RPMI7951 (cell line): ENCODE data around the gene HRK. TPM values are rescaled to one million over a fixed set of nuclear protein-coding genes. Genes with fewer than 3 reads are reported as not detected.

Experiments used
- DNase-seq: peaks from one replicate; pipeline ENCODE4 v3.0.0-alpha.2; 2012; ENCODE audit warnings: low read depth
- total RNA-seq: library from RNA; depleted of rRNA; stranded (reverse); fragments of >200 nt; shearing (Covaris generic); gene quantifications from 2 replicates; pipeline ENCODE4 v1.2.3, GENCODE V29; 2014

HRK gene
- total RNA-seq, 1 experiment from 2014 or later, result not detected

DNA sequence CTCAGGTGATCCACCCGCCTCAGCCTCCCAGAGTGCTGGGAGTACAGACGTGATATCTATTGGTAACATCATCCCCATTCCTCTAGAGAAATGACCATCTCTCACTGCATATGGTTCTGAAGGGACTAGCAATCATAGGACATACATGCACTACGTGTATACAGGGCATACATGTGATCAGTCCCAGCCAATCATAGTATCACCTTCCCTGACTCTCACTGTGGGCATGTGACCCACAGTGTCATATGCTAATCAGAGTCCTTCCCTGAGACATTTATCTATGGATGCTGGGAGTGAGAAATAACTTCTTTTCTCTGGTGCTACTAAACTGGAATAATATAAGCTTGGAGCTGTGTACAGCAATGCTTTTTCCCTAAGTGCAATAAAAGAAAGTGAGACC, 17.4 kb upstream of the HRK start:
- DNase-seq, result no peak

DNA sequence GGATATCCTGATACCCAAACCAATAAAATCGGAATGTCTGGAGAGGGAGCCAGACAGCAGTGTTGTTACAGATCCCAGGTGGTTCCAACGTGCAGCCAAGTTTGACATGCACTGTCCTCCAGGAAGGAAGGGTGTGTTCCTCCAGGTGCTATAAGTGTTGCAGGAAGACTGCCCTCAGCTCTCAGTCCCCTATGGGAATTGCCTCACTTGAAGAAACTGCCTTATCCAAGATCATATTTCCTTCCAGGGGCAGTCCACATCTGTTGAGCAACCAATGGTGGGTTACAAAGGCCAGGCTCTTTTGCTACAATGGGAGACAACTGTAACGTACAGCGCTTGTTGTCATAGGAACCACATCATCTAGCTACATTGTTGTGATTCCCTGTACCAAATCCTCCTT, 16.2 kb upstream of the HRK start:
- no peak for DNase-seq

DNA sequence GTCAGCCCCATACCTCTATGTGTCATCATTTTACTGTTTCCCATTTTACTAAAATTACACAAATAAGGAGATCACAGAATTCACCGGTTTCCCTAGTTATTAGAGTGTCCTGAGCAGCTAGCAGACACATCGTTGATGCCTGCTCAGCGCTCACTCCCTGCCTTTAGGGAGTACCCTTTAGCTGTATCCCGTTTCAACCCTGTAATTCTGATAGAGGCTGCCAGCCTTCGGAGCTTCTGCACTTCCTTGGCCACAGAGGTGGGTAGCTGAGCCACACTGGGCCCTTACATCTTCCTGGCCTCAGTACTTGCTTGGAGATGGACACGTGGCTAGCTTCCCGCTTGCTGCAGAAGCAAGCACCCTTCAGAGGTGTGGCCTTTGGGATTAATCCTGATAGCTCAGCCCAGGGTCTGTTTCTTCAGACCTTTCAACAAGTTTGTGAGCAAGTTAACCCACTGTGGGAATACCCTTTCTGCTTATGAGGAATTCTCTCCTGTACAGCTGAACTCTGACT, 15.2 kb upstream of the HRK start:
- no peak for DNase-seq

DNA sequence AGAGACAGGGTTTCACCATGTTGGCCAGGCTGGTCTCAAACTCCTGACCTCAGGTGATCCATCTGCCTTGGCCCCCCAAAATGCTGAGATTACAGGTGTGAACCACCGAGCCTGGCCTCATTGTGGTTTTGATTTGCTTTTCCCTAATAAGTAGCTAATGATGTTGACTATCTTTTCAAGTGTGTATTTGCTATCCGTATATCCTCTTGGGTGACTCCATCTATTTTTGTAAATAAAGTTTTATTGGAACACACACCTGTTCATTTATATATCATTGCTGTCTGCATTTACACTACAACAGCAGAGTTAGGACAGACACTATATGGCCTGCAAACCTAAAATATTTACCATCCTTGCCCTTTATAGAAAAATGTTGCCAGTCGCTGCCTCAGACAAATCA, 13.7 kb upstream of the HRK start:
- DNase-seq, result no peak

DNA sequence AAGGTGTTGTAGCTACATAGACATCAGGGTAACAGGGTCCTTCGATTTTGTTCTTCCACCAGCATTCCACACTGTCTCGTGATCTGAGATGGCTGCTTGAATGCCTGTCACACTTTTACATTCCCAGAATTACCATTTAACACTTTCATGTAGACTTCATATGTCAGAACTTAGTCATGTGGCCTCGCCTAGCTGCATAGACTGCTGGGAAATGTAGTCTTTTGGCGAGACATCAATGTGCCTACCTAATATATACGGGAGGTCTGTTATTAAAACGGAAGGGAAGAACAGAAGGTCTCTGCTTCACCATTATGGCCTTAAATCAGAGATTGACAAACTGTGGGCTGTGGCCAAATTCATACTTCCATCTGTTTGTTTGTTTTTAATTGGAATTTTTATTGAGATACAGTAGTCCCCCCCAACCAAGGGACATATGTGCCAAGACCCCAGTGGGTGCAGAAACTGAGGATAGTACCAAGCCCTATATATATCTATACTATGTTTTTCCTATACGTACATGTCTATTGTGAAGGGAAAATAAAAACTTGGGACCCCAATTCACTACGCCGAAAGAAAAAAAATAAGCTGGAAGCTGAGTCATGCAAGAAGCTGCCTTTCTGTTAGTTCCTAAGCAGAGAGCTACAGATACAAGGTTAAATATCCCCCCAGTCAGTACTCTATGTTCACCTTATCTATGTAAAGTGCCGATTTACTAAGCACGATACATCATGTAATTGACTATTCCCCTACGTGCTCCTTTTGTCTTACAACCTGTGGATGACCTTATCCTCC, 11.3 kb upstream of the HRK start:
- no peak for DNase-seq

DNA sequence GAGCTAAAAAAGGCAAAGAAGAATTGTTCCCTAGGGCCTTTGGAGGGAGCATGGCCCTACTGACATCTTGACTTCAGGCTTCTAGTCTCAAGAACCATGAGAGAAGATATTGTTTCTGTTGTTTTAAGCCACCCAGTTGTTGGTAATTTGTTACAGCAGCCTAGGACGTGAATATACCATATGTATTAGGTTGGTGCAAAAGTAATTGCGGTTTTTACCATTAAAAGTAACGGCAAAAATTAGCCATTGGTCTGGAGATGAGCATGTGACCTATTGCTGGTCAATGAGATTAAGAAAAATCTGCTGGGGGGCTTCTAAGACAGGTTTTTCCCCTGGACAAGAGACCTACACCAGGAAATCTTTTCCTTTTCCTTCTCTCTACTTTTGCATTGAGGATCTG, 9.8 kb upstream of the HRK start:
- no peak for DNase-seq

DNA sequence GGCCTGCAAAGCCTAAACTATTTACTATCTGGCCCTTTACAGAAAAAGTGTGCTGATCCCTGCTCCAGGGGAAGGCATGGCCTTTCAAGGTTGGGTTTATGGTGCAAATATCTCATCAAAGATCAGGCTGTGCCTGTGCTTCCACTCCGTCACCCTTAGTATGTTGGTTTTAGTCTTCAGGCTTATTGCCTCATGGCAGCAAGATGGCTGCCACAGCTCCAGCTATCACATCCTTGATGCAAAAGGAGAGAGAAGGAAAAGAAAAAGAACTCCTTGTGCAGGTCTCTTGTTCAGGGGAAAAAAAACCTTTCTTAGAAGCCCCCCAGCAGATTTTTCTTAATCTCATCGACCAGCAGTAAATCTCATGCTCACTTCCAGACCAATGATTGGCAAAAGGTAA, 9.1 kb upstream of the HRK start:
- DNase-seq, result no peak

DNA sequence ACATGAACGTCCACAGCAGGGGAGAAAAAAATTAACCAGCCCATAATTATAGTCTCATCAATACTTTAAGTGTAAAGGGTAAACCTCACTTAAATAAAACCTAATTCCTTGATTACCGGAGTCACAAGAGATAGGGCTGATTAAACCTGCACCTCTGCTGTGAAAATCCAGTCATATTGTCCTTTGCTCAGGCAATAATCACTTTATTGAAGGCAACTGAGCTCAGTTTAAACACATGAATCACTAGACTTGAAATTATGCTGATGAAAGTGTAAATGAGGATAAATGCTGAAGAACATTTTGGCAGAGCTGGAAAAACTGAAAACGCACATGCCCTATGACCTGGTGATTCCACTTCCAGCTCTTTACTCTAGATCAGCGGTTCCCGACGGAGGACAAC, 6.7 kb upstream of the HRK start:
- DNase-seq, result no peak

DNA sequence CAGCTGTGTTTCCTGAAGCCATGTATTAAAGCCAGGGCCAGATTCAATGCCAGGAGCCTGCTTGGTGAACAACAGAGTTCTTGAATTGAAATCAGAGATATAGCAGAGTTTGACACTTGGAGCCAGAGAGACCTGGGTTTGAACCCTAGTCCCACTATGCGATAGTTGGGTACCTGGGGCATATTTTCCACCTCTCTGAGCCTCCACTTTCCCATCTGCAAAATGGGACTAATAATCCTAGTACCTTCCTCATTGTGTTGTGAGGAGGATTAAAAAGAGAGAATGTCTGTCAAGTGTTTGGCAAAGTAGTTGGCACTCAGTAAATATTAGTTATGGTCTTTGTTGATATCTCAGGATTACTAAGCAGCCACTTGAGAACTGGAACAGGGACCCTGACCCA, 6.0 kb upstream of the HRK start:
- no peak for DNase-seq

DNA sequence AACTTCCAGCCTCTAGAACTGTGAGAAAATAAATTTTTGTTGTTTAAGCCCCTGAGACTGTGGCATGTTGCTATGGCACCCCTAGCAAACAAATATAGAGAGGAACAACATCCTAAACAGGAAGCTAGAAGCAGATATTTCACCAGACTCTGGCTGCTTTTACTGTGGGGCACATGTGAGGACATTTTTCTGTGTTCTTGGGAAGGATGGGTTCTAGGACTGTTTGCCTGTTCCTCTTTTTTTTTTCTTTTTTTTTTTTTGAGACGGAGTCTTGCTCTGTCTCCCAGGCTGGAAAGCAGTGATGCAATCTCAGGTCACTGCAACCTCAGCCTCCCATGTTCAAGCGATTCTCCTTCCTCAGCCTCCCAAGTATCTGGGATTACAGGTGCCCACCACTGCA, 4.2 kb upstream of the HRK start:
- no peak for DNase-seq

DNA sequence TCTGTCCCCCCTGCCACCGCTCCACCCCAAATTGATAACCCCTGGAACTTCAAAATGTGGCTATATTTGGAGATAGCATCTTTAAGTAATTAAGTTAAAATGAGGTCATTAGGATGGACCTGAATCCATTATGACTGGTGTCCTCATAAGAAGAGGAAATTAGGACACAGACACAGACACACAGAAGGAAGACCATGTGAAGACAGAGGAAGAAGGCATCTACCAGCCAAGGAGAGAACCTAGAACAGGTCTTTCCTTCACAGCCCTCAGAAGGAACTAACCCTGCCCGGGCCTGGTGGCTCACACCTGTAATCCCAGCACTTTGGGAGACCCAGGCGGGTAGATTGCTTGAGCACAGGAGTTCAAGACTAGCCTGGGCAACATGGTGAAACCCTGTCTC, 3.6 kb upstream of the HRK start:
- DNase-seq, result no peak

DNA sequence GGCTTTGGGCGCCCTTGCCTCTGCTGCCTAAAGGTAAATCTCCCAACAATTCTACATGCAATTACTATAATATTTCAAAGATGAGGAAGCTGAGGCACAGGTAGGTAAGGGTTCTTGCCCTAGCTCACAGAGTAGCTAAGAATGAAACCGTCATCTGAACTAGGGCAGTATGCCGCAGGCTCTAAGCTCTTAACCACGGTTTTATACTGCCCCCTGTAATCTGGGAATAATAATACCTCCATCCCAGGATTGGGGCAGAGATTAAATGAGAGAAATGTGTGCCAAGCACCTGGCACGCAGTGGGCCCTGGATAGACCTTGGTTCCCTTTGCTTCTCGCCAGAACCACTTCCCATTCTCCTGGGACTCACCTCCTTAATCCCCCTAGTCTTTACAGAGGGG, 1.5 kb upstream of the HRK start:
- peak; percentile 33 for DNase-seq

DNA sequence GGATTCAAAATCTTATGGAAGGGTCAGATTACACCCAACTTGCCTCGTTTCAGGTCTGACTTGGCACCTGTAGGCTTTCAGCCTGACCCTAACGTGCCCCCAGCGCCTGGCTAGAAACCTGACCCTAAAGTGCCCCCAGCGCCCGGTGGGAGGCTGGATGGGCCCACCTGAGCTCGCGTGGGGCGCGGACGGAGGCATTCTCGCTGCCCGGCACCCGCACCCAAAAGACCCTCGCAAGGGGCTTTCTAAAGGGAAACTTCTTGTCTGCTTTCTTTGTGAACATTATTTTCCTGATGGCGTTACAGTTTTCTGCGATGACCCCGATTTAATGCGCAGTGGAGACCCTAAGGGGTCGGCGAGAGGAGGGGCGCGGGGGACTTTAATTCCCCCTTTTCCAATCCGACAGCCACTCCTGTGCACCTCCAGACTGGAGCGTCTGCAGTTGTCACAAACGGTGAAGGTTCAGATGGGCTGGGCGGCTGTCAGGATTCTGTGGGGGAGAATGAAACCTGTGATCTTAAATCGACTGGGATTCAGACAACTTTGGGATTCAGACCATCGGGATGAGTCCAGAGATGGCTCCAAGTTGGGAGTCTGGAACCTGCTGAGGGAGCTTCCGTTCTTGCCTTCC, 751 bp upstream of the HRK start:
- no peak for DNase-seq

DNA sequence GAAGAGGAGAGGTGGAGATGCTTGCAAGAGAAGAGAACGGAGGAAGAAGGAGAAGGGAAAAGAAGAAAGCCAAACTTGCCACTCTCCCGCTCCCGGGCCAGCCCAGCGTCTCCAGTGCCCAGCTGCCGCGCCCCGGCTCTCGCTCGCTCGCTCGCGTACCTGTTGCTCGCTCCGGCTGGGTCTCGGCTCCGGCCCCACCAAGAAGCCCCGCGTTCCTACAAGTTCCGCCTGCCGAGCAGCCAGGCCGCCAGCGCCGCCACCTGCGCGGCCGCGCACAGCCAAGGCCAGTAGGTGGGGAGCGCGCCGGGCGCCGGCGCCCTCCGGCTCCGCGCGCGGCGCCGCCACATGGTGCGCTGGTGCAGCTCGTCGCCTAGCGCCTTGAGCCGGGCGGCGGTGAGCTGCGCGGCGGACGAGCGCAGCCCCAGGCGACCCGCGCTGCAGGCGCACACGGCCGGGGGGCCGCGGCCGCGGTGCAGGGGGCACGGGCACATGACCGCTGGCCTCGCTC, 370 bp downstream of the HRK start:
- DNase-seq, result peak; percentile 25

DNA sequence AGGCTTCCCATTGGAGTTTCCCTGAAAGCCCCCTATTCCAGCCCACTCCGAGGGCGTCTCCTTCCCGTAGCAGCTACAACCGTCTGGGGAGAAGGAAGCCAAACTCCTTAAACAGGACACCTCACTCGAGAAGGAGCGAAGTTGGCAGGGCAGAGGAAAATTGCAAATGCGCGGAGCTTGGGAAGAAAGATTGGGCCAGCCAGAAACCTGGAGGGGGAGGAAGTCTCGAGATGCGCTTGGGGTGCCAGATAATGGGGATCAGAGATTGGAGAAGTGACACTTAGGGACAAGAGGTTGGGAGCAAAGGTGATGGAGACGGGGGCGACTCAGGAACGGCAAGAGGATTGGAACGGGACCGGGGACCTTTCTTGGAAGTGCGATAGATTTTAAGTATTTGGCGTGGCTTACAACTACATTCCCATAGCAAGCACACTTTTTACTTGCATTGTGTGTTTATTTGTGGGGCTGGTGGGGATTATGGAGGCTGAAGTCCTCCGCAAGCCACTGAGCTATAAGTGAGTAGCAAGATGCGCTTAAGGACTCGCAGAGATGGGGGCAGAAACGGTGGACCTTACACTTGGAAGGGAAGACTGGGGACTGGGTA, 926 bp downstream of the HRK start:
- no peak for DNase-seq

DNA sequence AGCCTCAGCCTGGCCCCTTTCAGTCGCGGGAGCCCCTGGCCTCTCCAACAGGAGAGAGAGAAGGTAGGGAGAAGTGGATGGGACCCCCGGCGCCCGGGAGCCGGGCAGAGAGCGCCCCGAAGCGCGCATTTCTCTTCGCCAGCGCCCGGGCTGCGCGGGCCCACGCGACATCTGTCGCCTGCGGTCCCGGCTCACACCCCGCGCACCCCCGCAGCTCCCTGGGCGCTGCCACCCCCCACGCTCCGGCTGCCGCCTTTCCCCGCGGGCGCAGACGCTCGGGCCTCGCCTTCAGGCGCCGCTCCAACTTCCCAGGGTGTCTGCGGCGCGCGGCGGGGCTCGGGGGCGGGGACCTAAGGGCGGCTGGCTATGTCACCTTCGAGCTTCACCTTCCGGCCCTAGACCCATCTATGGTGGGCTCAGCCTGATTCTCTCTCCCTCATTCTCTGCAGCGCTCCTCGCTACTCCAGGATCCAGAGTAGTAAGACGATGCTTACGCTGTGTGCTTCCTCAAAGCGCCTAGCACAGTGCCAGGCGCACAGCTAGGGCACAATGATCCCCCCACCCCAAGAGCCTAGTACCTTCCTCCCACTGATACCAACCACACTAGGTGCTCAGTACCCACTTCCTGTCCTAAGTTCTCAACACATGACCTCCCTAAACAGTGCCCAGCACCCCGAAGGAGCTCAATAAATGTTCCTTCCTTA, 1.6 kb downstream of the HRK start:
- DNase-seq, result no peak

DNA sequence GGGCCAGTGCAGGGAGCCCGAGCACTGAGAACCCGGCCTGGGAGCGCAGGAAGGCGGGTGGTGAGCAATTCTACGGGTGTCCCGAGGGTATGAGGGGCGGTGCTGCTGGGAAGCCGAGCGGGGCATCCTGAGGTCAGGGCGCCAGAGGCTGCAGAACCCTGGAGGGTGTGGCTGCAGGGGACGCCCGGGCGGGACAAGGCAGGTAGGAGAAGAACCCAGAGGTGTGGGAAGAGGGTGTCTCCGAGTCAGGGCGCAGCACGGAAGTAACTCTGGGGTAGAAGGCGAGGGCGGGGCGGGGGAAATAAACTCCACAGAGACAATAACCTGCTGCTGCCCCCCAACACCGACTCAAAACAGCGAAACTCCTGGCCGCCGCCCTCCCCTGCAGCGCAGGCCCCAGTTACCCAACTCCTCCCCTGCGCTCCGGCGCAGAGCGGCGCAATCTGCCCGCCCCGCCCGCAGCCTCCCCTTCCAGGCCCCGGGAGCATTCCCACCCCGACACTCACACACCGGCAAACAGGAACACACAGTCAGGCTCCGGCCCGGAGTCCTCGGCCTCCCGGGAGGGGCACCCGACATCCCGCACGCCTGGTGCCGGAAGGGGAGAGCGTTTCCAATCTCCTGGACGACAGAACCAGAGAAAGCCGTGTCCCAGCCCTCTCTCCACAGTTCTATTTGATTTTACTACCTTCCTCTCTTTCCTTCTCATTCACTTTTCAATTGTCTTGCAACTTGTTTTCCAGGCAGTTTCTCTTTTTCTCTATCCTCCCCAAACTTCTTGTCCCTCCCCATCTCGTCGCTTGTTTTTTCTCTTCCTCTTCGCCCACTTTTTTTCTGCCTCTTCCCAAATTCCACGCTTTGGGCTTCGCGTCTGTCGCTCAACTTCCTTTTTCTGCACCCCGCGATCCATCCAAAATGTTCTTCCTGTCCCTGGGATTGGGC, 2.4 kb downstream of the HRK start:
- no peak for DNase-seq

DNA sequence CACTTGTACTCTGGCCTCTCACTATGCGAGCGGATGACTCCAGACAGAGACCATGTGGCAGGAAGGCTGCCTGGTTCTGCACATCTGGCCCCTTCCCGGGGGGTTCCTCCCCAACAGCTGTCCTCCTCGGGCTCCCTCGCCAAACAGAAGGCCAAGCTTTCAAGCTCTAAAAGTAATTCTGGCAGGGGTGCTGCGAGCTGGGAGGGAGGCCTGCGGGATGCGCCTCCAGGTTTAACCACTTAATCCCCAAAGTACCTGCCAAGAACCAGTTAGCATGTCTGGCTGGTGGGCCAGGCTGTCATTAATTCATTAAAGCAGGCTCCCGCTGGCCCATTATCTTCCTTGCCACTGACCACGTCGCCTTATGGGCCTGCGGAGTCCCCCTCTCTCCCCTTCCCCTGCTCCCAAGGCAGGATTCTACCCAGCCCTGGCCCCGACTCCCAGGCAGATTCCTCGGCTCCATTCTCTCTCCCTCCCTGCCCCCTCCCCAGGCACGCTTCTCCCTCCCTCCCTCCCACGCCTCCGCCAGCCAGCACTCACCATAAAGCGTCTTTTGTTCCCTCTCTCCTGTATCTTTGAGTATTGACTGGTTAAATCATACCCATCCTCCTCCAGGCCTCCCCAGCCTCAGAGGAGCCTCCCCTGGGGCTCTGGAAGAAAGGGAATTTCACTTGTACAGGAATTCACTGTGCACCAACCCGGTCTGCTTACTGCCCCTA, 4.9 kb downstream of the HRK start:
- no peak for DNase-seq

DNA sequence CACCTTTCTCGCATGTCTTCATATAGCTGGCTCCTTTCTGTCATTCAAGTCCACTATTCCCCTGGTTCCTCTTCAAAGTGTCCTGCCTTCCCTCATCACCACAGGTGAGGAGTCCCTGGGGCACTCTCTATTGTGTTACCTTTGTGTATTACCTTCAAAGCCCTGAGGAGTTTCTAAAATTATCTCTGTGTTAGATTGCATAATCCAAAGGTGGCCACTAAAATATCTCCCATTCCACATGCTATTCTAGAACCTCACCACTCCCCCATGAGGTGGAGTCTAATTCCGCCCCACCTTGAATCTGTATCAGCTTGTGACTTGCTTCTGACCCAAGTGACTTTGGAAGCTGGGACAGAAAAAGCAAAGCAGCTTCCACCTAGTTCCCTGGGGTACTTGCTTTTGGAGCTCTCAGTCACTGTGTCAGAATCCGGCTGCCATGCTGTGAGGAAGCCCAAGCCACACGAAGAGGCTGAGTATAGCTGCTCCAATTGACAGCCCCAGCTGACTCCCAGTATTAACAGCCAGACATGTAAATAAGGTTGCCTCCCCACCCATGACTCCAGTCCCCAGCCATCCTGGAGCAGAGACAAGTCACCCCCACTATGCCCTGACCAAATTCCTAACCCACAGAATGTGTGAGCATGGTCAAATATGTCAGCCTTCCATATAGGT, 6.8 kb downstream of the HRK start:
- no peak for DNase-seq

DNA sequence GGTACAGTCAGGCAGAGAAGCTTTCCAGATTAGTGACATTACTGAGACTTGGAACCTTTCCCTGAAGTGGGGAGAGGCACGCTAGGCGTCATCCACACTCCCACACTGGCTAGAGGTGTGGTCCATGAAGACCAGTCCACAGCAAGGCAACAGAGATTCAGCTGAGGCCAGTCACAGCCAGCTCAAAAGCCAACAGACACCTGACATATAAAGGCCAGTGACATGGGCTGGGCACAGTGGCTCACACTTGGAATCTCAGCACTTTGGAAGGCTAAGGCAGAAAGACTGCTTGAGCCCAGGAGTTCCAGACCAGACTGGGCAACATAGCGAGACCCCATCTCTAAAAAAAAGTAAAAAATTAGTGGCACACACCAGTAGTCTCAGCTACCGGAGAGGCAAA, 10.9 kb downstream of the HRK start:
- DNase-seq, result no peak
